Activated CD8-positive, alpha-beta T cell treated with anti-CD3 and anti-CD28 coated beads, Interleukin-2, amount 10 ng/mL, durations not matched to agents 7 days and 5 days (primary cell): ENCODE data around the gene SNF8. TPM values are rescaled to one million over a fixed set of nuclear protein-coding genes. Genes with fewer than 3 reads are reported as not detected.

Experiments
- ATAC-seq: fragments of 150-1000 bp; cut with Tn5 transposase; one replicate; pipeline ENCODE4 v1.10.0; 2021; ENCODE audit warnings: moderate library complexity
- CTCF ChIA-PET: fragments of 350-600 bp; sonication (Branson Sonifier 250); formaldehyde crosslinking; loops from one replicate; lab custom pipeline; 2021; ENCODE audit warnings: antibody characterized with exemption; lab: Charles Lee
- POLR2A ChIA-PET: fragments of 350-600 bp; sonication (Branson Sonifier 250); formaldehyde crosslinking; loops from one replicate; lab custom pipeline; 2021; ENCODE audit warnings: antibody characterized with exemption; lab: Charles Lee
- DNase-seq: peaks from one replicate; pipeline ENCODE4 v3.0.0-alpha.2; 2020
- H3K27ac Mint-ChIP-seq: one replicate; pipeline ENCODE4 v1.8.0; 2021; ENCODE audit warnings: mild to moderate bottlenecking, mixed read lengths
- H3K27me3 Mint-ChIP-seq: one replicate; pipeline ENCODE4 v1.8.0; 2021; ENCODE audit warnings: low read depth, mixed read lengths
- H3K36me3 Mint-ChIP-seq: one replicate; pipeline ENCODE4 v1.8.0; 2021; ENCODE audit warnings: low read depth, mixed read lengths
- H3K4me1 Mint-ChIP-seq: one replicate; pipeline ENCODE4 v1.8.0; 2021; ENCODE audit warnings: low read depth, mixed read lengths
- H3K4me3 Mint-ChIP-seq: one replicate; pipeline ENCODE4 v1.8.0; 2021; ENCODE audit warnings: mild to moderate bottlenecking, mixed read lengths
- H3K9me3 Mint-ChIP-seq: one replicate; pipeline ENCODE4 v1.8.0; 2022; ENCODE audit warnings: mixed read lengths; ENCODE audit not compliant: insufficient read depth
- total RNA-seq, 2 experiments: library from RNA; stranded (reverse); gene quantifications; one replicate each; pipeline ENCODE4 v1.2.3, GENCODE V29; 2021

SNF8 gene
- total RNA-seq, 2 experiments from 2014 or later, result 124 to 125 TPM

DNA sequence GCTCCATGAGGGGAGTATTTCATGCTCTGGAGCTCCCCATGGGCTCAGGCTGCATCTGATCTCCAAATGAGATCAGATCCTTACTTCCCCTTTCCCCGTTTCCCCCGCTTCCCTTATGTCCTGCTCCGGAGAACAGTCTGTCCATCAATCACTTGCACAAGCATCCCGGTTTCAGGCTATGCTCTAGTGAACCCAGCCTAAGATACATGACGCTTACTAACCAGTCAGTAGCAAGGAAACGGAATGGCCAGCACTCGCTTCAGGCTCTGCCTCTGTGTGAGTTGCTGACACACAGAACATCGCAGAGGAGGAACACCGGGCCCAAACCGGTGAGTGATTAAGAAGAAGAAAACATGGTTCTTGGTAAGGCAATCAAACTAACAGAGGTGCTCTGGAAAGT is 61.5 kb downstream of the SNF8 start:
- Mint-ChIP-seq H3K4me3 (no peak overlapping the region), H3K36me3 (no peaks in the 10 kb centered on the region), H3K4me1 (peaks cover 22% of the 10 kb centered on the region), H3K27ac (no peak overlapping the region), H3K27me3 (peaks cover 3% of the 10 kb centered on the region), H3K9me3 (no peaks in the 10 kb centered on the region)
- no peak for ATAC-seq
- ChIA-PET POLR2A (interaction anchor here (0.7 kb wide), 1 partner anchor 17 kb away, joined by 4 read pairs; no protein-coding TSS in a partner anchor), CTCF (interaction anchor here (0.8 to 33.4 kb wide), 4 partner anchors 20 to 211 kb away, joined by 3 to 756 read pairs (median 8); partner anchors contain the start of gene TTLL6)
- DNase-seq, result no peak

DNA sequence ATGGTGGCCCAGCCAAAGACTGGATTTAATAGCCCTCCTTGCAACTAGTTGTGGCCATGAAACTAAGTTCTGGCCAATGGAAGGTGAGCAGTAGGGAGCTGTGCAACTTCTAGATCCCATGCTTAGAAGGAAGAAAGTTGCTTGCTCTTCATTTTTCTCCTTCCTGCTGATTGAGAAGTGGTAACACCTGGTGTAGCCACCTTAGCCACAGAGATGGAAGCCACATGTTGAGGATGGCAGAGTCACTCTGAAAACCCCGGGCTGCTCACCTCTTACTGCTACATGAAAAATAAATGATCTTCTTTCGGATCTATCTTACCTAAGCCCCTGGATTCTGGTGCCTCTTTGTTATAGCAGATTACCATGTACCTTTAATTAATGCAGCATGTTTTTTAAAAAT is 62.4 kb downstream of the SNF8 start:
- ChIA-PET CTCF (interaction anchor here (0.6 to 33.4 kb wide), 3 partner anchors 72 to 992 kb away, joined by 3 to 756 read pairs (median 4); partner anchors contain the start of gene TTLL6), POLR2A (interaction anchor here (0.7 kb wide), 1 partner anchor 16 kb away, joined by 4 read pairs; no protein-coding TSS in a partner anchor)
- ATAC-seq (peak; percentile 31), DNase-seq (peak; percentile 46)
- Mint-ChIP-seq H3K36me3 (no peaks in the 10 kb centered on the region), H3K4me1 (peaks cover 24% of the 10 kb centered on the region), H3K9me3 (no peaks in the 10 kb centered on the region), H3K4me3 (no peak overlapping the region), H3K27ac (no peak overlapping the region), H3K27me3 (peaks cover 3% of the 10 kb centered on the region)

Other genes starting within 250 kb of the SNF8 start
- not detected for gene PRAC1, start 222.3 kb downstream of the SNF8 start, total RNA-seq
- gene PRAC2, start 221.7 kb downstream of the SNF8 start, total RNA-seq, result not detected
- not detected for gene HOXB13, start 216.1 kb downstream of the SNF8 start, total RNA-seq
- gene TTLL6, start 127.6 kb downstream of the SNF8 start, total RNA-seq, result not detected
- 100 to 1,000 TPM; 152 to 167 TPM for gene CALCOCO2, start 113.8 kb downstream of the SNF8 start, total RNA-seq
- gene ATP5MC1, start 52.1 kb downstream of the SNF8 start, total RNA-seq, result 100 to 1,000 TPM in 1 of 2 experiments, 10 to 100 TPM in 1; 96.7 to 100 TPM
- gene UBE2Z, start 36.4 kb downstream of the SNF8 start, total RNA-seq, result 10 to 100 TPM; 61.8 to 62.4 TPM
- not detected for gene GIP, start 23.8 kb upstream of the SNF8 start, total RNA-seq
- not detected for gene IGF2BP1, start 52.5 kb upstream of the SNF8 start, total RNA-seq
- gene B4GALNT2, start 187.9 kb upstream of the SNF8 start, total RNA-seq, result not detected